ENCODE measurements around the gene ZNF423. TPM values are rescaled to one million over a fixed set of nuclear protein-coding genes. Genes with fewer than 3 reads are reported as not detected.
A peak's percentile ranks its signal among the peaks of the same experiment; 100 is the strongest.

Gene ZNF423
- total and polyA plus RNA-seq, 2 of the 13 experiments (the other 11 are each of a cell fraction or from before 2014, with no cell fraction given), result 0.07 to 0.31 TPM

- CTCF ChIA-PET (ENCODE audit: low intra/inter-chr PET ratio, low total read pairs), result no interaction called here
- FAIRE-seq (no peak), DNase-seq (ENCODE audit: low spot score) (no peak), ATAC-seq (no peak)
- Histone ChIP-seq H3K4me1 (ENCODE audit: insufficient read depth, low read length) (no peaks in the 10 kb centered on the region), H3K9me3 (ENCODE audit: low read length) (no peaks in the 10 kb centered on the region), H3K9ac (ENCODE audit: insufficient read depth, low read depth, low read length) (no peak overlapping the region), H4K20me1 (ENCODE audit: insufficient read depth, low read length) (no peaks in the 10 kb centered on the region; the same call in 1 of the 2 replicates), H3K27me3 (ENCODE audit: control insufficient read depth in 1 of 2, insufficient read depth in 2 of 2, low read length in 2 of 2) (peaks cover 10 to 57% of the 10 kb centered on the region in 2 experiments), H3K36me3 (replicated peaks in 1 of 2; ENCODE audit: control insufficient read depth in 1 of 2, insufficient read depth in 2 of 2, low read length in 2 of 2) (no peaks in the 10 kb centered on the region), H3K4me3 (replicated peaks in 1 of 3; ENCODE audit: insufficient read depth in 1 of 3, low read depth in 2 of 3, low read length in 3 of 3) (no peak overlapping the region), H3K27ac (ENCODE audit: extremely low read length, insufficient read depth, low read length) (no peak overlapping the region), H3K79me2 (ENCODE audit: insufficient read depth, low read length) (no peaks in the 10 kb centered on the region), H2AFZ (ENCODE audit: low read length) (no peak overlapping the region), H3K4me2 (ENCODE audit: low read depth, low read length) (no peak overlapping the region)
- POLR2A ChIA-PET, result no interaction called here
- no TSS peak for BruUV-seq (replicated peaks)
- in situ Hi-C loops (cut with HindIII; ENCODE audit: extremely low pct_ligation_motif_present, low pct_unique_long_range_greater_than_20kb), result no loop called here
- no peak for TF ChIP-seq SYNCRIP (IDR thresholded peaks at IDR 0.05; ENCODE audit: insufficient read depth, low read depth, low read length)
- TF ChIP-seq ZNF724P (CRISPR knock-in tag; IDR thresholded peaks at IDR 0.05; ENCODE audit: borderline replicate concordance), result no peak
- TF ChIP-seq ZMYM3 (CRISPR knock-in tag; IDR thresholded peaks at IDR 0.05), result peak; percentile 29; the same call in 1 of the 2 replicates
- TF ChIP-seq ZNF329 (CRISPR knock-in tag; IDR thresholded peaks at IDR 0.05; ENCODE audit: low read depth), result no peak
- no peak for TF ChIP-seq ZNF720 (CRISPR knock-in tag; IDR thresholded peaks at IDR 0.05)
- no peak for TF ChIP-seq CAMTA2 (CRISPR knock-in tag; IDR thresholded peaks at IDR 0.05; ENCODE audit: borderline replicate concordance)
- TF ChIP-seq ZNF768 (CRISPR knock-in tag; IDR thresholded peaks at IDR 0.05), result peak; percentile 95
- TF ChIP-seq TGIF2 (CRISPR knock-in tag; IDR thresholded peaks at IDR 0.05), result no peak
- TF ChIP-seq ZBED4 (CRISPR knock-in tag; IDR thresholded peaks at IDR 0.05; ENCODE audit: borderline replicate concordance), result no peak
- intact Hi-C loops (cut with micrococcal nuclease; ENCODE audit: unreplicated experiment), result no loop called here
- 18% methylated on average over 9 of the region's 13 CpGs for WGBS (ENCODE audit: low lambda C conversion rate)
Observed at GRCh38 chr16:49811644-49812334, 44.1 kb downstream of the ZNF423 start.

All from HepG2 (cell line).